ENCODE data around the gene PTPRN2. TPM values are rescaled to one million over a fixed set of nuclear protein-coding genes. Genes with fewer than 3 reads are reported as not detected.

The PTPRN2 gene
- total and polyA plus RNA-seq, 9 of the 15 experiments (the other 6 are each of a cell fraction or from before 2014, with no cell fraction given): not detected

GRCh38 chr7:157683747-157684156 lies 903.9 kb downstream of the PTPRN2 start (continued):
- no peak for TF ChIP-seq KLF16 (IDR thresholded peaks at IDR 0.05)
- TF ChIP-seq PRMT5 (CRISPR knock-in tag; IDR thresholded peaks at IDR 0.05): no peak
- TF ChIP-seq ZNF24 (IDR thresholded peaks at IDR 0.05): no peak

- FAIRE-seq (no peak), DNase-seq (ENCODE audit: extremely low read depth in 1 of 4, low spot score in 3 of 4) (no peak), ATAC-seq (no peak)
- Histone ChIP-seq H3K4me3 (no peak overlapping the region), H3K4me2 (ENCODE audit: insufficient read depth, low read length) (no peak overlapping the region), H3K36me3 (ENCODE audit: control insufficient read depth, insufficient read depth, low read length) (no peaks in the 10 kb centered on the region), H3K27ac (ENCODE audit: extremely low read depth, low read depth, low read length) (no peak overlapping the region), H3K9ac (ENCODE audit: insufficient read depth in 1 of 2, low read depth in 2 of 2, low read length in 2 of 2) (no peak overlapping the region), H3K9me1 (ENCODE audit: control insufficient read depth, insufficient read depth, low read length) (no peaks in the 10 kb centered on the region), H3K27me3 (ENCODE audit: control insufficient read depth in 2 of 2, insufficient read depth in 2 of 2, low read length in 2 of 2) (peaks cover 48 to 65% of the 10 kb centered on the region in 2 experiments), H3K4me1 (replicated peaks in 1 of 2; ENCODE audit: control insufficient read depth in 2 of 2, insufficient read depth in 2 of 2, low read length in 2 of 2) (peaks cover 0 to 4% of the 10 kb centered on the region in 2 experiments; a peak in 1 of 5 replicates), H2AFZ (ENCODE audit: low read depth, low read length) (no peak overlapping the region), H3K9me3 (replicated peaks; ENCODE audit: control insufficient read depth, insufficient read depth, low read depth, low read length) (no peaks in the 10 kb centered on the region), H3K79me2 (ENCODE audit: control insufficient read depth, insufficient read depth, low read length) (no peaks in the 10 kb centered on the region), H4K20me1 (replicated peaks; ENCODE audit: control insufficient read depth, insufficient read depth, low read length) (peaks cover 9% of the 10 kb centered on the region; the same call in 1 of the 2 replicates)
- TF ChIP-seq HMG20B (CRISPR knock-in tag; IDR thresholded peaks at IDR 0.05) (no peak), IRF2 (CRISPR knock-in tag; IDR thresholded peaks at IDR 0.05) (no peak), SIX5 (IDR thresholded peaks at IDR 0.05; ENCODE audit: borderline replicate concordance in 1 of 2, insufficient read depth in 1 of 2, low read depth in 1 of 2, low read length in 2 of 2) (no peak), NCOR1 (IDR thresholded peaks at IDR 0.05) (no peak)
- in situ Hi-C loops (cut with MboI): no loop called here
- BruUV-seq (replicated peaks): no TSS peak
- CTCF ChIA-PET (ENCODE audit: low intra/inter-chr PET ratio): no interaction called here
- intact Hi-C loops (cut with micrococcal nuclease): no loop called here
- POLR2A ChIA-PET: interaction anchor here (0.5 kb wide), 1 partner anchor 68 kb away, joined by 3 read pairs; no protein-coding TSS in a partner anchor
- 2% methylated on average over 21 of the region's 21 CpGs for WGBS (ENCODE audit: insufficient coverage, low coverage, missing lambda C conversion rate)
Observed at GRCh38 chr7:157682946-157683746, 904.5 kb downstream of the PTPRN2 start.
